Measurements from ENCODE around the gene BCL11B.

BCL11B gene

DNA sequence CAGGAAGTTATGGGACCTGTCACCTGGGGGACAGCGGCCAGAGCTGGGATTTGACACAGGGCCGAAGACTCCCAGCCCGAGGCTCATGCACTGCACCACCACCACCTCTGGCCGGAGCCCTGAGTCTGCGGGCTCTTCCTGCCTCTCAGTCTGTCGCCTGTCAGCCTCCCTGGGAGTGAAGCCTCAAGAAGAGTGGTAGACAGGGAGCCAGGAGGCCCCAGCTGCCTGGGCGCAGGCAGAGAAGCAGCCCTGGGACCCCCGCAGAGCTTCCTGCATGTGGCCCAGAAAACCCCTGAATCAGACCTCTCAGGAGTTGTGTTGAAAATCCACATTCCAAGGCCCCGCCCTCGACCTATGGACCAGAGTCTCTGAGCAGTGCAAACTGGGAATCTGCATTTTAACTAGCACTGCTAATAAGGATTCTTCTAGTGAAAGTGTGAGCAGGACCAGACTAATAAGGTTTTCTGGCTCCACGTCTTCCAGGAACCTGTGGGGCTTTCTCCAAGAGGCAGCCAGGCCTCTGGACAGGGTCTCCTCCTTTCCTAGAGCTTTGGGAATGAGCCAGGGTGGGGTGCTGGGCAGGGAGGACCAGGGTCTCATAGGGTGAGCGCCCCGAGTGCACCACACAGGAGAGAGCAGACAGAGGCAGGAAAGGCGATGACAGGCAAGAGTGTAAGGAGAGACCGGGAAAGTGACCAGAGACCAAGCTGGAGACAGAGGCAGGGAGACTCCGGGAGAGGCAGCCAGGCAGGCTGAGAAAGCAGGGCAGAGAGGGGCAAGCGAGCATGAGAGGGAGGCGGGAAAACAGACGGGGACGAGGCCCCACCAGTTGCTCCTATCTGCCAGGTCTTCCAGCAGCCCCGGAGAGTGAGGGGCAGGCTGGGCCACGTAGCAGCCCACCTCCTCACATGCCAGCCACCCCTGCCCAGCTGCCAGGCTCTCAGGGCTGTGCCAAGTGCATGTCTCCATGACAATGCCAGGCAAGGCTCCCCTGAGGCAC, 112.4 kb downstream of the BCL11B start:
- no peak for DNase-seq (ENCODE audit: low spot score)

DNA sequence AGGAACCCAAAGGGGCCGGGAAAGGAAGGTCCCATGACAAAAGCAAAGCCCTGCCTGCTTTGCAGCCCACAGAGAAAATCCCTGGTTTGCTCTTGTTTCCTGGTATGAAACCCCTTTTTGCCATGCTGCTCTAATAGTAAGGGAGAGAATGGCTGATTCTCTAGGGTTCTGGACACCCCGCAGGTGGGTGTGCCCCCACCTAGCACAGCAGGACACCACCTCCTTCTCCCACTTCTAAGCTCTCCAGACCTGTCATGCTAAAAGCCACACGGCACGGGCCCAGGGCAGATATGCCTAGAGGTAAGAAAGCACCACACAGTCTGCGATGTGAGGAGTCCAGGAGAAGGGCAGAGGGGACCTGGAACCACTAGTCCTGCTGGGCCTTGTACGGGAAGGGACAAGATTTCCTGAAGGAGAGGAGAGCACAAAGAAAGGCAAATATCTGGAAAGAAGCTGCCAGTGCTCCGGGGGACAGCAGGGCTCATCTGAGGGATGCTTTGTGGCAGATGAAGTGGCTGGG, 113.3 kb downstream of the BCL11B start:
- no peak for DNase-seq (ENCODE audit: low spot score)

DNA sequence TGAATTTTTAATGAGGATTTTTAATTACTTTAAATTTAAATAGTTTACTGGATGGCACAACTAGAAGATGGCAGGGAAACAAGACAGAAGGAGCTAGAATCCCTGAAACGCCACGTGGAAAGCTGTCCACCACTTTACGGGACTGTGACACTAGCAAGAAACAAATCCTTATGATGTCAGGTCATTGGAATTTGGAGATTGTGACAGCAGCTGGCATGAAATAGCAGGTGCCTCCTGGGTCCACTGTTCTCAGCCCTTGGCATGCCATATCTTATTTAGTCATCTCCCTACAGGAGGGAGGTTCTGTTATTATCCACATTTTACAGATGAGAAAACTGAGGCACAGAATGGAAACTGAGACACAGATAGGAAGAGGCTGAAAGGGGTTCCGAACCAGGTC, 113.8 kb downstream of the BCL11B start:
- DNase-seq (ENCODE audit: low spot score): no peak

DNA sequence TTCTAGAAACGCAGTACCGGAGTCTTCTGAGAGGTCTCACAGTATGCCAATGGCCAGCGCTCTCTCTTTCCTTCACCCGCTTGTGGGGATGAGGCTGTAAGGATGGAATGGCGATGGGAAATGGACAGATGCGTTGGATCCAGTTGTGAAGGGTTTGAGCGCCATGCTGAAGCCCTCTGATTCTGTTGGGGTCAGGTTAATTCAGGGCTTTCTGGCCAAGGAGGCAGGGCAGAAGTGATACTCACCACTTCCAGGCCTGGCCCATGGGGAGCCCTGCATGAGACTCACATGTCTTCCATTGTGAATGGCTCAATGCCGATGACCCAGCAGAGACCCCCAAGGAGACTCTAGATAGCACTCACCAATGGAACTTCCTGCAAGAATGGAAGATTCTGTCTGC, 114.3 kb downstream of the BCL11B start:
- DNase-seq (ENCODE audit: low spot score): no peak

DNA sequence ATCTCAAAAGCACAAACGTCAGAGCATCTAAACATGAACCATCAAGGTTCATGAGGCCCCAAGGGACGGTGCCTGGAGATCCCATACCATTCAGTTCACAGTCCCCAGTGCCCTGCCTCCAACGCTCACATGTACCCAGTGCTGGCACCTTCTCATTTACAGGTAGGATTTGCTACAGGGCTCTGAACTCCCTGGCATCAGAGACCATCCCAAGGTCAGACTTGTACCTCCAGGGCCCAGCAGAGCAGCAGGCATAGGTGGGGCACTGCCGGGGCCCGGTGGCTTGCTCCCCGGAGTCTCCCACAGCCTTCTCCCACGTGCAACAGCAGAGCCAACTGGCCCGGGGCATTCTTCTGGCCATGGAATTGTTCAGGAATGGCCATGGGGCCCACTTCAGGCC, 114.8 kb downstream of the BCL11B start:
- DNase-seq (ENCODE audit: low spot score): no peak

DNA sequence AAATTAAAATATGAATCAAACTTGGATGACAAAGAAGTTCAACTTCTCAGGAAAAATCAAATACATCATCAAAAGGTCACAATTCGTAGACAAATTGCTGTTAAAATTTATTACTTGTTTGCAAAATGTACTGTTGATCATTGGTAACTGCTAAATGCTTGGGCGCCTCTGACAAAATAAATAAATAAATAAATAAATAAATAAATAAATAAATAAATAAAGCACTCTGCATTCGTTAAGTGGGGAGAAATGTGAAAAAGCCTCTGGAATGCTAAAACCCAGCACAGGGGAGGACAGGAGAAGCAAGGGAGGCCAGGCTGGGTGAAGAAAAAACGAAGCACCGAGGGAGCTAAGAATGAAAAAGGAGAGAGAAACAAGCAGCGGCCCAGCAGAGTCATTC, 115.2 kb downstream of the BCL11B start:
- no peak for DNase-seq (ENCODE audit: low spot score)

DNA sequence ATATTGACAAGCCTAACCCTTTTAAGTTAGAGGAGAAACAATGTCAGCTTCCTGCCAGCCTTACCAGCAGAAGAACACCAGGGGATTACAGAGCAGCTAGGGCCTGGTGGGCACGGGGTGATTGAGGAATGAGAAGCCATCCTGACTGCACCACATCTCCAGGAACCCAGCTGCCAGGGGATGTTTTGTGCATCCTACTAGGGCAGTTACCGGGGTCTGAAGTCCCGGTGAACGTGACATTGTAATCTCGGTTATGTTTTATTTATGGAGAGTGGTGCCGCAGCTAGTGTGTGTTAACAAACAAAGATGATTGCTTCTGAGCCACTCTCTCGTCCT, 115.9 kb downstream of the BCL11B start:
- DNase-seq (ENCODE audit: low spot score): no peak

DNA sequence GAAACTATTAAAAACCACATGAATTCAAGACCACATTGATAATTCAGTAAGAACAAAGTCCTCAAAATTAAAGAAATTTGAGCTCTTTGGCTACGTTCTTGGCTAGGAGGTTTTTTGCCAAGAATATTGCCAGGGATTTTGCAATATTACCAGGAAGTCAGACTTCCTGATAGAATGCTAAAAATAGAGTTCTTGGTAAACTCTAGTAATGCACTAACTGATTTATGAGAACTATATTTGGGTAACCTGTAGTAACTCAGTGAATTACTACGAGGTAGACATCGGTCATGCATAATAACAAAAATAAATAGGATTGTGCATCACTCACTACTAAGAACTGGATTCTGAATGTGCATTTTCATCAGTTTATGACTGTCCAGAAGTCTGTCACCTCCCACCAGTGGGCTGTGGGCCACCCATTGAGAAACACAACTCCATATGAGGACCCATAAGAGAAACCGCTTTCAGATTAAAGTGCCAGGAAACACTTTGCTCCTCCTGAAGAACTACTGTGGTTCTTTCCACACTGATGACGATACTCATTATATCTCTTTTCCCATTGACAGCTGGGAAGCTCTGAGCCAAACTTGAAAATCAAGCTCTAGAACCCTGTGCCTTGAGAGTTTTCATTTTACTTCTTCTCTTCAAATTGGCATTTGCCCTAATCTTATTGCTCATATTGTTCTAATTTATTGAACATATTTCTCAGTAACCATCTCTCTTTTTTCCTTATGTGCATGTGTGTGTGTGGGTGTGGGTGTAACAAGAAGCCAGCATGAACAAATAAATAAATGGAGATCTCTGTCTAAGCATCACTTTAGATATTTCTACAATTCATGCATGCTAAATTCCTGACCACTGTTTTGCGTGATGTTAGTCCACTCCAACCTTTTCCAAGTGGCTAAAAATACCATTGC, 116.6 kb downstream of the BCL11B start:
- no peak for DNase-seq (ENCODE audit: low spot score)

DNA sequence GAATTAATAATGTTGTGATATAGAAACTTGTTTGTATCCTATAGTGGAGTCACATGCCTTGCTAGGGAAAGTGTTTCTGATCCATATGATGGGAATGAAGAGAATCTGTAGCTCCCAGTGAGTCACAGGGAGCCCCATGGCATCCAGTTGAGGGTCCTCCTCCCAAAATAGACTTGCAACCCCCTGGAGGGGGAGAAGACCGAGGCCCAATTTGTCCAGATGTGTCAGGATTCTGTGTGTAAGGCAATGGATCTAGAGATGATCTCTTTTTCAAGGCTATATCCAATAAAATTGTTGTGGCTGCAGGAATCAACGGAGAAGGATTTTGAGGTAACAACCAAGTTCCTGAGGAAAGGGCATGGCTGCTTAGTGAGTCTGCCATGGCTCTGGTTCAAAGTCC, 121.8 kb downstream of the BCL11B start:
- DNase-seq (ENCODE audit: low spot score): no peak

DNA sequence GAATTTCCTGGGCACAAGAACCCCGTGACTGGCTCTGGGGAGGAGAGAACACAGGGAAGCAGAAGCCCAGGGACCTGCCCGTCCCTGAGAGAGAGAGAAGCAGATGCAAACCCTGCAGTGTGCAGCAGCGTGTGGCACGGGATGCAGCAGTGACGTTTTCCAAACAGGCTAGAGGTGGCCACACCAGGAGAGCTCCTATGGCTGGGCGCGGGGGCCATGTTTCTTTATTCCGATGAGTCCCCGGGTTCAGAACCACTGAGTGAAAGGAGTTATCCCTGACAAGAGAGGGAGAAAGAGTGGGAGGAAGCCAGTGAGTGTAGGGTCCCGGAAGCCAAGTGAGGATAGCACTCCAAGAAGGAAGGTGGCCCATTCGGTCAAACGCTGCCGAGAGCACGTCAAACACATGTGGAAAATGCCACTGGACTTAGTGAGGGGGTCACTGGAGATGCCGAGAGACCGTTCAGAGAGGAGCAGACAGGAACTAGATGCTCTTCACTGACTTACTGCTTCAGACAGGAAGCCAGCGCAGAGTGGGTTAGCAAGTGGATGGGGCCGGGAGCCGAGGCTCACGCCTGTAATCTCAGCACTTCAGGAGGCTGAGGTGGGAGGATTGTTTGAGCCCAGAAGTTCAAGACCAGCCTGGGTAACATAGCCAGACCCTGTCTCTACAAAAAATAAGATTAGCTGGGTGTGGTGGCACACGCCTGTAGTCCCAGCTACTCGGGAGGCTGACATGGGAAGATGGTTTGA, 123.0 kb downstream of the BCL11B start:
- no peak for DNase-seq (ENCODE audit: low spot score)

DNA sequence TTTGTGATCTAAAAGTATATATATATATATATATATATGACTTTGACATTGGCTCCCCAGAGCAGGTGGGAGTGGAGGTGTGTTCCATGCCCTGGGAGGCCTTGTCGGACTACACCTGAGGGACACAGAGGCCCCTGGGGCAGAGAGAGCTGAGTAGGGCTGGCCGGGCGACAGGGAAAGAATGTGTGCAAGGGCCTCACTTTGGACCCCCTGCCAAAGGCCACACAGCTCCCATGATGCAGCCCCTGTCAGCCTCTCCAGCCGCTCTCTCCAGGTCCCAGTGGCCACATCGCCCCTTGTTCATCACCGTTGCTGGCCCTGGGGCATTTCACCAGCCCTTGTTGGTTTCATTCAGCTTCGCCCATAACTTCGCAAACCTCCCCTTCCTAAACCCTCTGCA, 123.9 kb downstream of the BCL11B start:
- no peak for DNase-seq (ENCODE audit: low spot score)

DNA sequence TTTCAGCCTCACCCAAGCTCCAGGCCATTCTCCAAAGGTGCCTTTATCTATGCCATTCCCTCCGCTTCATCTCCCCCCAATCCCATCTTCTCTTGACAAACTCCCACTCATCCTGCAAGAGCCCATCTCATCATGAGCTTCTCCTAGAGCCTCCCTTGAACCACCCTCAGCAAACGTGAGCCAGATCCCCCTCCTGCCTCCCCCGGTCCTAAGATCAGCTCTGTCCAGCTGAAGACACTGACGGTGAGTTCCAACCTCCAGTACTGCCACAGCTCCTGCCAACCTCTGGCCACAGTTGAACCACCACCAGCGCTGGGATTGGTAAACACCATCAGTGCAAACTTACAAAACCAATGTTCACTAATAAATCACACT, 124.6 kb downstream of the BCL11B start:
- no peak for DNase-seq (ENCODE audit: low spot score)

DNA sequence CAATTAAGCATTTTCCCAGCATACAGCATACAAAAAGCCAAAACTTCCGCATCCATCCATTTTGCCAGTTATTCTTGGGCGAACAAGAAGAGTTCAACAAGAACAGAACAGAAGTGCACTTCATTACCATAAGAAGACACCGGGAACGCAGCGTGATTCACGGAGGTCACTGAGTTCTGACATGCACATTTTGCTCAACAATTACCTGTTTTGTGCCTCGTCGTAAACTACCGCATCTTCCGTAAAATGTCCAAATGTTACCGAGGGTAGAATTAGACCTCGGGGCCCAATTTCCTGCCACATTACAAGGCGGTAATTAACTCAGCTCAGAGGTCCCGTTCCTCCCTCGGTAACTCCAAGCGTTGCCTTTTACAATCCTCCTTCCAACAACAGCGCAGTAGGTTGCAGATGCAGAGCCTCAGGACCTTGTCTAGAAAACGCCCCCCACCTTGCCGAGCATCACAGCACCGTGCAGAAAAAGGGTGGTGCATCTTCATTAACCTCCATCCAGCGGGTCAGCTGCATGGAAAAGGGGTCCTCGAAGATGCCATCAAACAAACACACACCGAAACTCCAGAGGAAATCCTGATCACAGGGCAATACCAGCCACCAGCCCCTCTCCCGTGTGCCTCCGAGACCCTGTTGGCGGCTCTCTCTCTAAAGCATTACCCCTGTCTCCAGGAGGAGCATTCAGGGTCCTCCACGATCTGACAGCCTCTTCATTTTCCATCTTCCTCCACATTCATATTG, 125.2 kb downstream of the BCL11B start:
- no peak for DNase-seq (ENCODE audit: low spot score)

DNA sequence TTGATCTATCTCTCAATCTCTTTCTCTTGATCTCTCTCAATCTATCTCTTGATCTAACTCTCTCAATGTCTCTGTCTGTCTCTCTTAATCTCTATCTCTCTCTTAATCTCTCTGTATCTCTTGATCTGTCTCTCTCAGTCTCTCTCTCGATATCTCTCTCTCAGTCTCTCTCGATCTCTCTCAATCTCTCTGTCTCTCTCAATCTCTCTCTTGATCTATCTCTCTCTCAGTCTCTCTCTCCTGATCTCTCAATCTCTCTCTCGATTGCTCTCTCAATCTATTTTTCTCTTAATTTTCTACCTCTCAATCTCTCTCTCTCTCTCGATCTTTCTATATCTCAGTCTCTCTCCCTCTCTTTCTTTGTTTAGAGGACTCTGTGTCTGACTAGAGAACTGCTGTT, 126.7 kb downstream of the BCL11B start:
- DNase-seq (ENCODE audit: low spot score): no peak

DNA sequence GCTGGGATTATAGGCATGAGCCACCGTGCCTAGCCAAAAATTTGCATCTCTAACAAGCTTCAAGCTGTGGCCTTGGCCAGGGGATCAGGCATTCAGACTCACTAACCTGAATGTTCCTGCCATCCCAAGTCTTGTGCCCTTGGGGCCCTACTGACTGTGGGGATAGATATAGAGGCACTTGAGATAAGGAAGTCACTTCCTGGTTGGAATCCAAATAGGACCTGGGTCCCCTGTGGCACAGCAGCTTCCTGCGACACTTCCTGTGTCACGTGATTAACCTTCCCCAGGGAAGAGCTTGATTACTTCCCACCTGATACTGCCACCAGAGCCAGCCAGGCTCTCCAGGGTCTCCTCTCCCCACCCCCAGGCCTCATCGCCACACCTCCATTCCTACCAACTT, 128.2 kb downstream of the BCL11B start:
- DNase-seq (ENCODE audit: low spot score): no peak

DNA sequence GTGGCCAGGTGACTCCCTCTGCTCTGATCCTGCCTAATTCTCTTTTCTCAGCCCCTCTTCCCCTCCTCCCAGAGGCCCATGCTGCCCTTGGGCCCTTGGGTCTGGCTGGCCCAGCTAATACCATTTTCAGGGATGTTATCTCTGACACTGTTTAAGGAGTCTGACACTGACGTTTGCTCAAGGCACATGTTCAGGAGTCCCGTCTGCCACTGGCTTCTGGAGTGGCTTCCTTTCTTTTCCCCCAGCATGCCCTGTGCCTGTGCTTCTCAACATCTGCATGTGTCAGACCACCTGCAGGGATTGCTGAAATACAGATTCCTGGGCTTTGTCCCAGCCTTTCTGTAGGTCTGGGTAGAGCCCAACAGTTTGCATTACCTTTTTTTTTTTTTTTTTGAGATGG, 128.9 kb downstream of the BCL11B start:
- no peak for DNase-seq (ENCODE audit: low spot score)

DNA sequence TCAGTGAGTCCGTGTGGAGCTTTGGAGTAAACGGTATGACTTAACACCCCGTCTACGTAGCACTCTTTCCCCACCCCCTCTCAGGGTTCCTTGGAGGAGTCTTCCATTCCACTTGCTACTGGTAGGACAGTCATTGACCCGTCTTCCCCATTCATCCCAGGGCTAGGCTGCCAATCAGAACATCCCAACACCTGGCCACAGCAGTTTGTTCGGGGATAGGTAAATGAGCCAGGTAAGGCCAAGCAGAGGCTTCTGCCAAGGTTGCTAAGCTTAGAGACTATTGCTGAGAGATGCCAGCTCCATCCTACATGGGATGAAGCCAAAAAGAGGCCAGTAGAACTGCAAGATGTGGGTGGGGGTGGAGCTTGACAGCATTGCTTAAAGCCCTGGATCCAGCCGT, 130.8 kb downstream of the BCL11B start:
- DNase-seq (ENCODE audit: low spot score): no peak

DNA sequence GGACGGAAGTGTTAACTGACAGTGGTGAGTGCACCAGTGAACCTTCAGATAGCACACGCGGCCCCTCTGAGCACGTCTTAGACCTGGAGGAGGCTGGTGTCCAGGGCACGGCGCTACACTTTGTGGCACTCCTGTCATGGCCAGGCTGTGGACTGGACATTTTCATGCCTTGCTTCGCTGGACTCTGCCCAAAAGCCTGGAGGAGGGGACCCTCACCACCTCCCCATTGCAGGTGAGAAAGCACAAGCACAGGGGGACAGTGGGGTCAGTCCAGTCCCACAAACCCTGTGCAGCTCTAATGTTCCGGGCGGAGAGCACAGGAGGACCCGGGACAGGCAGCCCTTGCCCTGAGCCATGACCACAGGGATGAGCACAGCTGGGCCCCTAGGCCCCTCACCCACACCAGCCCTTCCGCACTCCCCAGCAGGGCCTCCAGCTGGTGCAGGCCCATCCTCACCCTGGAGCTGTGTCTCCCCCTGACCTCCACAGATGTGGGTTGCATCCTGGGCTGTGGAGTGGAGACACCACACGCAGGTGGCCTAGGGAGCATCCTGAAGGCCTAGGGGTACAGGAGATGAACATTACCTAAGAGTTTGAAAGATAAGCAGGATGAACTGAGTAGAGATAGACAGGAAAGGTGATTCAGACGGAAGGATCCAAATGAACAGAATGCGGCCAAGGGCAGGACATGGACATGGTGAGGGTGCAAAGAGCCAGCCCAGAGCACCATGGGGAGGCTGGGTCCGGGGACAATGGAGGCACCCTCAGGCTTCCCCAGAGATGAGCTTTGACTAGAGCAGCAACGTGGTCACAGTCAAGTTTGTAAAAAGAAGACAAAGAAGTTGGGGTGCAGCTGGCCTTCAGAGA, 132.8 kb downstream of the BCL11B start:
- DNase-seq (ENCODE audit: low spot score): no peak

DNA sequence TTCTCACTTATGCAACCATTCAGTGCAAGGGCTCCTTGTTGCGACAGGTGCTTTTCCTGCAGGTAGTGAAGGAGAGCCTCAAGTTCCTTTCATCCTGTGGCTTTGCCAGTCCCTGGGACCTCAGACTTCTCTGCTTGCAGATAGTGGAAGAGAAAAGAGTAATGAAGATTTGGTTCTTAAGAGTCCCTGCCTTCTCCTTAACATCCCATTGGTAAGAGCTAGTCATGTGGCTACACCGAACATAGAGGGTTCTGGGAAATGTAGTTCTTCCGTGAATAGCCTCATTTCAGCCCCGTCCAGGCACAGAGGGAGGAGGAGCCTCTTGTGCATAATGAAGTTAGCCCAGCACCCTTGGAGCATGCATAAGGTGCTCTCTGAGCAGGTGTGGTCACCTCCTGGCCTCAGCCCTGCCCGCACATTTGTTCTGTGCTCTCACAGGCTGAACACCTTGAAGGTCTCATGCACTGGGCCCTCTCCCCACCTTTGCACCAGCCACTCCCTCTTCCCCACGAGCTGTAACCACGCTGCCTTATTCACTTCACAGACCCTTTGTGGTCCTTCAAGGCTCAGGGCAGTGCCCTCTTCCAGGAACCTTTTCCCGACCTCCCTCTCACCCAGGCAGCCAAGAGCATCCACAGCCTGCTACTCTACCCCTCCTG, 134.0 kb downstream of the BCL11B start:
- no peak for DNase-seq (ENCODE audit: low spot score)

Data from putamen (tissue), 1 donor.